ENCODE measurements around the gene FOXF1.

GRCh38 chr16:86529160-86529559, 18.8 kb downstream of the FOXF1 start:
- TF ChIP-seq CTCF (IDR thresholded peaks at IDR 0.05): no peak
- no peak for TF ChIP-seq POLR2A (IDR thresholded peaks at IDR 0.05)
